SJCRH30 (cell line): Measurements from ENCODE around the gene RALGAPA1. TPM values are rescaled to one million over a fixed set of nuclear protein-coding genes. Genes with fewer than 3 reads are reported as not detected.
"Not testable (repeated sequence)": the region's sequence is repeated elsewhere in the genome, so short reads cannot be mapped to it uniquely, and the experiment has no call there.

Source experiments
- DNase-seq, 2 experiments: peaks; one replicate each; pipeline ENCODE4 v3.0.0-alpha.2; 2015 to 2020
- H3K27ac ChIP-seq: fragments of 250-450 bp; sonication (Bioruptor Pico); 2 replicates; pipeline ENCODE4 v1.5.1; 2020; ENCODE audit warnings: mild to moderate bottlenecking, moderate library complexity
- H3K27me3 ChIP-seq: fragments of 250-450 bp; sonication (Bioruptor Pico); 2 replicates; pipeline ENCODE4 v1.5.1; 2020; ENCODE audit warnings: mild to moderate bottlenecking, moderate library complexity
- H3K36me3 ChIP-seq: fragments of 250-450 bp; sonication (Bioruptor Pico); 2 replicates; pipeline ENCODE4 v1.5.1; 2020; ENCODE audit warnings: mild to moderate bottlenecking, moderate library complexity
- H3K4me1 ChIP-seq: fragments of 250-450 bp; sonication (Bioruptor Pico); 2 replicates; pipeline ENCODE4 v1.5.1; 2020; ENCODE audit warnings: mild to moderate bottlenecking, moderate library complexity
- H3K4me3 ChIP-seq: fragments of 250-450 bp; sonication (Bioruptor Pico); 2 replicates; pipeline ENCODE4 v1.5.1; 2020; ENCODE audit warnings: mild to moderate bottlenecking, moderate library complexity
- H3K9me3 ChIP-seq: fragments of 250-450 bp; sonication (Bioruptor Pico); replicated peaks from 2 replicates; pipeline ENCODE4 v1.5.1; 2020; ENCODE audit warnings: mild to moderate bottlenecking, moderate library complexity
- total RNA-seq: library from RNA; depleted of rRNA; stranded (reverse); fragments of >200 nt; shearing (Covaris generic); gene quantifications from 2 replicates; pipeline ENCODE4 v1.2.3, GENCODE V29; 2014

Gene RALGAPA1
- total RNA-seq, 1 experiment from 2014 or later: 25.9 TPM

GRCh38 chr14:35619998-35620397 lies 189.1 kb downstream of the RALGAPA1 start:
- H3K4me3 ChIP-seq, H3K9me3 ChIP-seq, H3K27me3 ChIP-seq, H3K27ac ChIP-seq, H3K36me3 ChIP-seq, DNase-seq, H3K4me1 ChIP-seq: not testable (repeated sequence)

- H3K4me1 ChIP-seq, H3K27me3 ChIP-seq, H3K4me3 ChIP-seq, DNase-seq, H3K27ac ChIP-seq, H3K9me3 ChIP-seq, H3K36me3 ChIP-seq: not testable (repeated sequence)
Measured at GRCh38 chr14:35619461-35619860, 189.6 kb downstream of the RALGAPA1 start.

- no peak overlapping the region for H3K4me3 ChIP-seq
- H3K36me3 ChIP-seq: no peaks in the 10 kb centered on the region
- H3K4me1 ChIP-seq: no peaks in the 10 kb centered on the region
- 0 out of 2 replicates have a peak, but pooled peaks cover 5% of the 10 kb centered on the region for H3K9me3 ChIP-seq
- H3K27me3 ChIP-seq: no peaks in the 10 kb centered on the region
- no peak for DNase-seq
- no peak overlapping the region for H3K27ac ChIP-seq
Measured at GRCh38 chr14:35617500-35617899, 191.6 kb downstream of the RALGAPA1 start.

- DNase-seq: no peak
- Histone ChIP-seq H3K9me3 (no peaks in the 10 kb centered on the region), H3K4me3 (no peak overlapping the region), H3K4me1 (no peaks in the 10 kb centered on the region), H3K27me3 (no peaks in the 10 kb centered on the region), H3K36me3 (peaks cover 12% of the 10 kb centered on the region), H3K27ac (no peak overlapping the region)
Measured at GRCh38 chr14:35607380-35607779, 201.7 kb downstream of the RALGAPA1 start.

GRCh38 chr14:35600253-35600652 lies 208.8 kb downstream of the RALGAPA1 start:
- no peaks in the 10 kb centered on the region for H3K9me3 ChIP-seq
- H3K27me3 ChIP-seq: no peaks in the 10 kb centered on the region
- H3K4me3 ChIP-seq: no peak overlapping the region
- DNase-seq: no peak
- H3K27ac ChIP-seq: no peak overlapping the region
- H3K4me1 ChIP-seq: no peaks in the 10 kb centered on the region
- H3K36me3 ChIP-seq: peaks cover 12% of the 10 kb centered on the region

GRCh38 chr14:35594616-35595015 lies 214.5 kb downstream of the RALGAPA1 start:
- no peaks in the 10 kb centered on the region for H3K4me1 ChIP-seq
- H3K9me3 ChIP-seq: no peaks in the 10 kb centered on the region
- DNase-seq: no peak
- no peaks in the 10 kb centered on the region for H3K36me3 ChIP-seq
- no peaks in the 10 kb centered on the region for H3K27me3 ChIP-seq
- no peak overlapping the region for H3K27ac ChIP-seq
- H3K4me3 ChIP-seq: no peak overlapping the region

- H3K9me3 ChIP-seq, H3K27me3 ChIP-seq, H3K4me1 ChIP-seq, H3K4me3 ChIP-seq, H3K27ac ChIP-seq, DNase-seq, H3K36me3 ChIP-seq: not testable (repeated sequence)
Measured at GRCh38 chr14:35587373-35587772, 221.7 kb downstream of the RALGAPA1 start.

- Histone ChIP-seq H3K27me3 (no peaks in the 10 kb centered on the region), H3K36me3 (no peaks in the 10 kb centered on the region), H3K27ac (no peak overlapping the region), H3K9me3 (no peaks in the 10 kb centered on the region), H3K4me3 (no peak overlapping the region), H3K4me1 (no peaks in the 10 kb centered on the region)
- DNase-seq: no peak
Measured at GRCh38 chr14:35578639-35579038, 230.5 kb downstream of the RALGAPA1 start.

GRCh38 chr14:35578135-35578534 lies 231.0 kb downstream of the RALGAPA1 start:
- Histone ChIP-seq H3K36me3 (no peaks in the 10 kb centered on the region), H3K9me3 (no peaks in the 10 kb centered on the region), H3K27ac (no peak overlapping the region), H3K4me3 (no peak overlapping the region), H3K4me1 (no peaks in the 10 kb centered on the region), H3K27me3 (no peaks in the 10 kb centered on the region)
- no peak for DNase-seq

GRCh38 chr14:35576856-35577255 lies 232.2 kb downstream of the RALGAPA1 start:
- Histone ChIP-seq H3K4me1 (no peaks in the 10 kb centered on the region), H3K36me3 (no peaks in the 10 kb centered on the region), H3K27ac (no peak overlapping the region), H3K4me3 (no peak overlapping the region), H3K27me3 (no peaks in the 10 kb centered on the region), H3K9me3 (no peaks in the 10 kb centered on the region)
- DNase-seq: no peak

GRCh38 chr14:35576260-35576659 lies 232.8 kb downstream of the RALGAPA1 start:
- DNase-seq: peak; percentile 4 to 22
- H3K36me3 ChIP-seq: no peaks in the 10 kb centered on the region

GRCh38 chr14:35573911-35574310 lies 235.2 kb downstream of the RALGAPA1 start:
- DNase-seq: no peak
- no peaks in the 10 kb centered on the region for H3K4me1 ChIP-seq
- H3K9me3 ChIP-seq: no peaks in the 10 kb centered on the region
- H3K27ac ChIP-seq: no peak overlapping the region
- H3K27me3 ChIP-seq: no peaks in the 10 kb centered on the region
- H3K4me3 ChIP-seq: no peak overlapping the region
- H3K36me3 ChIP-seq: no peaks in the 10 kb centered on the region

More at GRCh38 chr14:35576260-35576659, 232.8 kb downstream of the RALGAPA1 start:
- no peaks in the 10 kb centered on the region for H3K9me3 ChIP-seq
- H3K27ac ChIP-seq: no peak overlapping the region
- H3K4me1 ChIP-seq: no peaks in the 10 kb centered on the region
- H3K27me3 ChIP-seq: no peaks in the 10 kb centered on the region
- H3K4me3 ChIP-seq: no peak overlapping the region

GRCh38 chr14:35571598-35571997 lies 237.5 kb downstream of the RALGAPA1 start:
- Histone ChIP-seq H3K36me3 (no peaks in the 10 kb centered on the region), H3K27me3 (no peaks in the 10 kb centered on the region), H3K4me1 (no peaks in the 10 kb centered on the region), H3K9me3 (no peaks in the 10 kb centered on the region), H3K4me3 (no peak overlapping the region), H3K27ac (no peak overlapping the region)
- no peak for DNase-seq

- no peaks in the 10 kb centered on the region for H3K36me3 ChIP-seq
Measured at GRCh38 chr14:35565871-35566464, 243.1 kb downstream of the RALGAPA1 start.

GRCh38 chr14:35558680-35559079 lies 250.4 kb downstream of the RALGAPA1 start:
- no peaks in the 10 kb centered on the region for H3K9me3 ChIP-seq

More at GRCh38 chr14:35565871-35566464, 243.1 kb downstream of the RALGAPA1 start:
- Histone ChIP-seq H3K27ac (no peak overlapping the region), H3K27me3 (no peaks in the 10 kb centered on the region), H3K9me3 (no peaks in the 10 kb centered on the region), H3K4me3 (no peak overlapping the region), H3K4me1 (no peaks in the 10 kb centered on the region)
- DNase-seq: no peak

GRCh38 chr14:35557221-35557747 lies 251.8 kb downstream of the RALGAPA1 start:
- H3K9me3 ChIP-seq: no peaks in the 10 kb centered on the region
- DNase-seq: no peak
- no peak overlapping the region for H3K4me3 ChIP-seq
- no peak overlapping the region for H3K27ac ChIP-seq
- H3K36me3 ChIP-seq: no peaks in the 10 kb centered on the region
- no peaks in the 10 kb centered on the region for H3K27me3 ChIP-seq
- H3K4me1 ChIP-seq: peaks cover 8% of the 10 kb centered on the region

More at GRCh38 chr14:35558680-35559079, 250.4 kb downstream of the RALGAPA1 start:
- DNase-seq: peak; percentile 13 to 72
- Histone ChIP-seq H3K27me3 (no peaks in the 10 kb centered on the region), H3K4me1 (peaks cover 8% of the 10 kb centered on the region), H3K27ac (no peak overlapping the region), H3K4me3 (no peak overlapping the region), H3K36me3 (no peaks in the 10 kb centered on the region)
